GM19025 (cell line): ENCODE data around the gene TBC1D13.
"Not testable (repeated sequence)": the region's sequence is repeated elsewhere in the genome, so short reads cannot be mapped to it uniquely, and the experiment has no call there.

ENCODE experiments used
- ATAC-seq: cut with Tn5 transposase; IDR thresholded peaks from one replicate; pipeline ENCODE4 v1.9.1; 2021; ENCODE audit warnings: mild to moderate bottlenecking, low read depth, moderate library complexity; ENCODE audit not compliant: unreplicated experiment

The TBC1D13 gene

GRCh38 chr9:128843171-128843570 lies 56.1 kb downstream of the TBC1D13 start:
- not testable (repeated sequence) for ATAC-seq

- no peak for ATAC-seq
Observed at GRCh38 chr9:128845186-128845931, 58.3 kb downstream of the TBC1D13 start.

GRCh38 chr9:128846680-128847030 lies 59.6 kb downstream of the TBC1D13 start:
- no peak for ATAC-seq

GRCh38 chr9:128847803-128848202 lies 60.8 kb downstream of the TBC1D13 start:
- no peak for ATAC-seq

- not testable (repeated sequence) for ATAC-seq
Observed at GRCh38 chr9:128851024-128851423, 64.0 kb downstream of the TBC1D13 start.

GRCh38 chr9:128851779-128852600 lies 64.9 kb downstream of the TBC1D13 start:
- ATAC-seq, result not testable (repeated sequence)

- ATAC-seq, result not testable (repeated sequence)
Observed at GRCh38 chr9:128852646-128853045, 65.6 kb downstream of the TBC1D13 start.

- not testable (repeated sequence) for ATAC-seq
Observed at GRCh38 chr9:128854454-128854853, 67.4 kb downstream of the TBC1D13 start.

- not testable (repeated sequence) for ATAC-seq
Observed at GRCh38 chr9:128858476-128858875, 71.4 kb downstream of the TBC1D13 start.
